Fibroblast of skin of scalp (primary cell): ENCODE measurements around the gene COL18A1.

ENCODE experiments used
- DNase-seq: peaks from one replicate; pipeline ENCODE4 v3.0.0-alpha.2; 2013

COL18A1 gene

DNA sequence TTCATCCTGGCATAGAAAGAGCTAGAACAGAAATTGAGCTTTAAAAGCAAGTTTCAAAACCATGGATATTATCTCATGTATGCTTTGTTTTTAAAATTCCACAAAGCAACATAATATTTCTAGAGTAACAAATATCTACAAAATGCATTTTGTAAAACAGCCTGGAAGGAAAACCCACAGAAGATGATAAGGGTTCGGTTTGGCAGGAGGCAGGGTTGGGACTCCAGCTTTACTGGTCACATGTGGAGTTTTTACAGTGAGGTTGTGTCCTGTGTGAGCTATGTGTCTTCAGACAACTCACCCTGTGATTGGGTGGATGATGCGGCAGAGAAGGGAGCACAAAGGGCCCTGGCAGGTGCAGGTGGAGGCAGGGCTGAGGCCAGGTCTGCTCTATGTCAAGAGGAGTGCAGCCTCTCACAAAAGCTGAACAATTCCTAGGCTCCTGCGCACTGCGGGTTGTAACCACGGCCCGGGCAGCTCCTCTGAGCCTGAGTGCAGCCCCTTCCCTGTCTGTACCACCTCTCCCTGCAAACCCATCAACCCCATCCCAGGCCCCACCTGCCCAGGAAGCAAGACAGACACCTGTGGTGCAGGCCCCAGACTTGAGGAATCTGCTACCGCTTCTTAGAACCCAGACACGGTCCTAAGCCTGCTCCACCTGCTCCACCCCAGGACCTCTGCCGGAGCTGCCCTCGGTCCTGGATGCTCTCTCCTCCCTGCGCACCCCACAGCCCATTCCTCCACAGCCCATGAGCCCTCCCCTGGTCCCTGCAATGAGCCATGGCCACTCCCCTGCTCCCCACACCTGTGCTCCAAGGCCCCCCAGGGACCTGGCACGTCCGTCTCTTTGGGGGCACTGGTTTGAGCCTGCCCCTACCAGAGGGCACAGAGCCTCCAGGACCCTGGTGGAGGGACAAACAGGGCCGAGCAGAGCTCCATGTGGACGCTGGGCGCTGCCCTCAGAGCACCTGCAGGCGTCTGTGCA lies 2.8 kb upstream of the COL18A1 start:
- DNase-seq, result no peak

DNA sequence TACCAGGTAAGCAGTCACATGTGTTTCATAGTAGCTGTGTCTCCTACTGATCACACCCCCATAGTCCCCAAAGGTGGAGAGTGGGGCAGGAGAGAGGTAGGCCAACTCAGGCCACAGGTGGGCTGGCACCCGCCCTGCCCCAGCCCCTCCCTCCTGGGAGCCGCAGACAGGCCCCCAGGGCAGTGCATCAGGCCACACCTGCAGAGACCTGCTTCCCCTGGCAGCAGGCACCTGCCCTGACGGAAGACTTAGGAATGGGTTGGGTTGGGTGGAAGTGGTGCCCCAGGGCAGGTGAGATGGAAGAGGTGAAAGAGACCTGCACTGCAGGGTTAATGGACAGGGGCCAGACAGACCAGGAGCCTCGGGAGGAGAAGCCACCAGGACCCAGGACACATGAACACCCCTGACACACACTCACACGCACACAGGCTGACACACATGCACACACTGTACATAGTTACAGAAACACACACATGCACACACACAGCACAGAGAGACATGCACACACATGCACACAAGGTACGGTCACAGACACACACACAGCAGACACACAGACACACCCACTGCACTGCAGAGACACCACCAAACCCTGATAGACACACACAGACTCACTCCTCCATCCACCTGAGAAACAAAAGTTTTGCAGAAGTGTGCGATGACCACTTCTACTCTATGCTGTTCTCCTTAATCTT lies 1.7 kb upstream of the COL18A1 start:
- DNase-seq, result no peak

DNA sequence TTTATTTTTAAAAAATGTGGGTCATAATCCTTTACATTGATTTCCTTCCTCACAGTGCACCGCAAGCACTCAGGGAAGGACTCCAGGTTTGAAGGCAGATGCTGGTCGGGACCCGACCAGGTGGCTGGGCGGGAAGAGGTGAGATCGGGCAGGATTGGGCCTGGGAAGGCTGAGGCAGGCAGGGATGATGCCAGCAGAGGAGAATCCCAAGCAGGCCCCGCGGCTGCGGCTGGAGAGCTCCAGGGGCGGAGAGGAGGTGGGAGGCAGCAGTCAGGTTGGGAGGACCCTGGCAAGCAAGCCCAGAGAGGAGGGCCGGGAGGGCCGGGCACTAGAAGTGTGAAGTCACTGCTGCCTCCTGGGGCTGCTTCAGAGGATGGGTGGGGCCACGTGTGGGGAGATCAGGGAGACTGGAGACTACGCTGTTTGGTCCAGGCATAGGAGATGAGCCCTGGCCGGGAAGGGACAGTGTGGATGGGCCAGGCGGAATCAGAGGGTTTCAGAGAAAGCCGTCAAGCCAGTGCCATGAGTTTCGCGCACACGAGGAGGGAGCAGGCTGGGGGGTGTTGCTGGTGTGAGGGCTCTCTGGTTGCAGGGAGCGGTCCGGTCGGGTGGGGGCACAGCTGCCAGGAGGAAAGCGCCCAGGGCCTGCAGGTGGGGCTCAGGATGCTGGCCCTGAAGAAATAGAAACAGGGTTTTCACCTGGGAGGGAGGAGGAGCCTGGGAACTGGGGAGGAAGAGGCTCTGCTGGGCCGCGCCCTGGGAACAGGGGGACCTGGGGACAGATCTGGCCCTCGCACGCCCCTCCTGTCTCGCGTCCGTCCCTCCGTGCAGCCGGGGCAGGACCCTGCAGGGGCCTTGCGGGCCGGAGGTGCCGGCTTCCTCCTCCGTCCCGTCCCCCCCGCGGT lies 888 bp upstream of the COL18A1 start:
- DNase-seq, result peak; percentile 6

DNA sequence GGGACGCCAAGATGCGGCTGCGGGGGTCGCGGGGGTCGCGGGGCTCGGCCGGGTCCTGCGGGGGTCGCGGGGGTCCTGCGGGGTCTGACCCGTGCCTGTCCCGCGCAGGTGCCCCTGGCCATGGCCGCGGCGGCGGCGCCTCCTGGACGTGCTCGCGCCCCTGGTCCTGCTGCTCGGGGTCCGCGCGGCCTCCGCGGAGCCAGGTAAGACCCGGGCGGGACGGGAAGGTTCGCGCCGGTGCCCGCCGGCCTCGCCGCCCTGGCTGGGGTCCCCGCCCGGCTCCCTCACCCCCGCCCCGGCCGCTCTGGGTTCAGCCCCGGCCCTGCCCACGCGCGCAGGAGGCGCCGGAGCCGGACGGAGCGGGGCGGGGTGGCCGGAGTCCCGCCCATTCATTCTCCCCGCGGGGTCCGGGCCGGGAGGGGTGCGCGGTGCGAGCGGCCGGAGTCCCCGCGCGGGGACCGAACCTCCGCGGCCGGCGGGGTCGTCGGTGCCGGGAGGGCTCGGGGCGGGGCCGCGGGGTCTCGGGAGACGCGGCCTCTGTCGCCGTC lies 380 bp downstream of the COL18A1 start:
- no peak for DNase-seq

DNA sequence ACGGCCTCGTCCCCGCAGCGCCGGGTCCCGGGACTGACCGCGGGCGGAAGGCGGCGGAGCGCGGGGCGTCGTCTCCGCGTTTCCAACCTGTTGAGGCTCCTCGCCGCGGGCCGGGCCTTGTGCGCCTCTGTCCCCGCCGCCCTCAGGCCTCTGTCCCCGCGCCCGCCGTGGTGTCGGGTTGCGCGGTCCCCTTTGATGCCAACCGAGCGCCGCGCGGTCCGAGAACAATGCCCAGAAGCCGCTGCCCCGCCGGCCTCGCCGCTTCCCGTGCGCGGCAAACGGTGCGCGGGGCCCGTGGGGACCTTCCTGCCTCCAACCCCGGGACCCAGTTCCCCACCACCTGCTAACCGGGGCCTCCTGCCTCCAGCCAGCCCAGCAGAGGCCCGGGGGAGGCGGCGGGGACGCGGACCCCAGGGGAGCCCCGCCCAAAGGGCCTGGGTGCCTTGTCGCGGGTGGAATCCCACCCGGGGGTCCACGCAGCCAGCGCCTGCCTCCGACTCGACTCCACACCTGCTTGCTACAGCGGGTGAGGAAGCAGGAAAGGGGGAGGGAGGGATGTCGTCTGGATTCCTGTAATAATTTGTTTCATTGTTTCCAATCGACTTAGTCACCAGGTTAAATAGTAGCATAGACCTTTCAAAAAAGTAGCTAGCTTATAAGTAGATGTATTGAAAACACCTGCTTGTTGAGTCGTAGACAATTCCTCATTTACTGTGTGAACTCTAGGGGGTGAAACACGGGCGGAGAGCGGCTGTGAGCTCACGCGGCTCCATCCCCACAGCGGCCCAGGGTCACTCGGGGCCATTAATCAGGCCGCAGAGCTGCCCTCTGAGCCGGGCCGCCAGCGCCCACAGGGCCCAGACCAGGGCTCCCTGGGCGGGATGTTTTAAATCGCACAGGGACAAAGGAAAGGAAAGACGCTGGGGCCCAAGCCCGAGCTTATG lies 1.1 kb downstream of the COL18A1 start:
- DNase-seq, result no peak

DNA sequence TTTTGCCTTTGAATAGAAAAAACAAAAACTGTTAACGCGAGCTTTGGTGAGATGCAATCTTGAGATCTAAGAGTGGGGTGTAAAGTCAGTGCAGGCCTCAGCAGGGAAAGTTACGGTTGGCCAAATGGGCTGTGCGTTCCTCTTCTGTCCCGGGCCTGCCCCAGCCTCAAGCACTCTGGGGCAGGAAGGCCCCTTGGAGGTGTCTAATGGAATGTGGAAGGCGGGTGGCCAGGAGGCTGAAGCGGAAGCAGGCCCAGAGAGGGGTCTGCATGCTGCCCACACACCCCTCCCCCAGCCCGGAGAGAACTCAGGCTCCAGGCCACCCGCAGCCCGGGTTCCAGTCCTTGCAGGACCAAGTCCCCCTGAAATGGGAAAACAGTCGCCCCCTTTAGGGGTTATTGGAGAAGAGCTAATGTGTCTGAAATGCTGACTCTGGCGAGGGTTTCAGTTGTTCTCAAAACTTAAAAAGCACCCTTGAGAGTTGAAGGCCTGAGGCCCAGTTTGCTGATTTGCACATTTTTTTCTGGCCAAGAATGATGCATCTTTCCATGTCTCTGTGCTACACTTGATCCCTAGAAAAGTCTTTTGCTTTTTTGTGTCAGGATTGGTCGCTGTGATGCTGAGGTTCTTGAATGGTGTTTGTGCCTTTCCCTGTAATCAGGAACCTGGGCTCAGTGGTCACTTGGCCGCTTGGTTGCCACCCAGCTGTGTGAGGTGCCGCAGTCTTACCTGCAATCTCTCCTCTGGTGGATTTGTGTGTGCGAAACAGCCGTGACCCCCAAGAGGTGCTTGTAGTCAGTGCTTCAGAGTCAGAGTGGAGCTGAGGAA lies 2.0 kb downstream of the COL18A1 start:
- no peak for DNase-seq

DNA sequence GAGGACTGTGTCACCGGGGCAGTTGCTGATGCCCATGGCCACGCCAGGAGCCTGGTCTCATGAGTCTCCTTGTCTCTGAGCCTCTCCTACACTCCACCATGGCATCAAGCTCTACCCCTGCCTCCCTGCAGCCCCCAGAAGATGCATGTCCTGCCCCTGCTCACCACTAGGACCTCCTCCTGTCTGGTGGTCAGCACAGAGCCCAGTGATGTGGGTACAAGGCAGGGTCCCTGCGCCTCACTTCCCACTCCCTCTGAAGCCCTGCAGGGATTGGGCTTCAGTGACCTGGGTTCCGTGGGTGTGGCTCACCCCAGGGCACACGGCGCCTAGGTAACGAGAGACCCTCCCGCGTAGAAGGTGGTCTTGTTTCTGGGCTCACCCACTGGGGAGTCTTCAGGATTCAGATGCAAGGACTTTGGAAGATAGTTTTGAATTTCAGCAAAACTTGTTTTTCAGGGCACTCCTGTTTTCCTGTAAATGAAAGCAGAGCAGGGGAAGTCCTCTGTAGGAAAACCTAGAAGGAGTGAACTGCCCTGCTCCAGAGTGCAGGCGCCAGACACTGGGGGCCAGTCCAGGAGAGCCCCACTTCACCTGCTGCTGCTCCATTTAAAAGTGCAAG lies 2.8 kb downstream of the COL18A1 start:
- no peak for DNase-seq

DNA sequence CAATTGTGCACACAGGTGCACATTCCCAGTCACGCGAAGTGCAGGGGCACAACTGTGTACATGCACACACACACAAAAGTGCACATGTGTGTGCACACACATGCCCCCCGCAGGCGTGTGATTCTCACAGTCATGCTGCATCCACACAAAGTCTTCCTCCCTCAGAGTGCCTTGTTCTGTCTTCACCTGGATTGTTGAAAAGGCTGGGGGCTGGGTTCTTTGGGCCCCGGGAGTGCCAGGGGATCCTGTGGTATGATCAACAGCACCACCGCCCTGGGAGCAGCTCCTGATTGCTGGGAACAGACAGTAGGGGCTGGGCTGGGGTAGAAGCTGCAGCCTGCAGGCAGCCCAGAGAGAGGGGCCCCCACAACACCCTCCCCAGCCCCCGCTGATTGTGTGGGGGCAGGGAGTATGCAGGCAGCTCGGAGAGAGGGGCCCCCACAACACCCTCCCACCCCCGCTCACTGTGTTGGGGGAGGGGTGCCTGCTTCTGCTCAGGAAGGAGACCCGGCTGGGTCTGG lies 3.4 kb downstream of the COL18A1 start:
- no peak for DNase-seq

DNA sequence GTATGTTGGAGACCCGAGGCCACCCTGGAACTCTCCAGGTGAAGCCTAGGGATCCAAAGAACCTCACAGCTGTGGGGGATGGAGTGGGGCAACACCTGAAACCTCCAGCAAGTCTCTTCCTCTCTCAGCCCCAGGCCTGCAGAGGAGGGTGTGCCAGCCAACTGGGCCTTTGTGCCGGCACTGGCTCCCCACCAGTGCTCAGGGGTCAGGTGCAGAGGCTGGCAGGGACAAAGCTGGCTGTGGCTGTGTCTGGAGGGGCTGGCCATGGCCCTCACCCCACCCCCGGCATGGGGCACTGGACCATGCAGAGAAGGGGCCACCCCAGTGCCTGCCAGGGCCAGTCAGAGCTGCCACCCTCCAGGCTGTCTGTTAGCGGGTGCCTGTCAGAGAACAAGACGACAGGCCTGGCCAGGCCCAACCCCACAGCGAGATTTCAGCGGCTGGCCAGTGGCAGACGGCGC lies 3.9 kb downstream of the COL18A1 start:
- no peak for DNase-seq

DNA sequence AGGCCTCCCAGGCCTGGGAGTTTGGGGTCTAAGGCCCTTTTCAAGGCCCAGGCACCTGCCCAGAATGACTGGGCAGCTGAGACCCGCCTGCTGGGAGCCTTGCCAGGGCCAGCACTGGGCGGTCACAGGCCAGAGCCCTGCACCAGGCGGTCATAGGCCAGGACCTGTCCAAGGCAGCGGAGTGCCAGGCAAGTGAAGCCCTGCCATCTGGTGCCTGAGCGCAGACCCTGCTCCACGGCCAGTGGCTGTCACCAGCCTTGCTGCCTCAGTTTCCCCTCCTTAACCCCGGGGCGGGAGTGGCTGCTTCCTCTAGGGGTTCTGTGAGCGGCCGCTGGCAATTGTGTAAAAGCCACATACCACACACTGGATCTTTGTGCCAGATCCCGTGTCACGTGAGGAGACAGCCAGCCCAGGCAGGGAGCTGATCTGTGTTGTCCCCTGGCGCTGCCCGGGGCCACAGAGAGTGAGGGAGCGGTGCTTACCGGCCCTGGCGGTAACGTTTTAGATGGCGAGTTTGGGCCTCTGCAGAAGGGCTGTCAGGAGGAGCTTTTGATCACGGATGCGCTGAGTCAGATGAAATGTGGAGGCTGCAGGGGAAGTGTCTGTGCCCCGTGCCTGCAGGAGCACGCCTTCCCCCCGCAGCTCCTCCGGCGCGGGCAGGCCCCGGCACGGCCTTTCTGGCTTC lies 4.6 kb downstream of the COL18A1 start:
- DNase-seq, result no peak

DNA sequence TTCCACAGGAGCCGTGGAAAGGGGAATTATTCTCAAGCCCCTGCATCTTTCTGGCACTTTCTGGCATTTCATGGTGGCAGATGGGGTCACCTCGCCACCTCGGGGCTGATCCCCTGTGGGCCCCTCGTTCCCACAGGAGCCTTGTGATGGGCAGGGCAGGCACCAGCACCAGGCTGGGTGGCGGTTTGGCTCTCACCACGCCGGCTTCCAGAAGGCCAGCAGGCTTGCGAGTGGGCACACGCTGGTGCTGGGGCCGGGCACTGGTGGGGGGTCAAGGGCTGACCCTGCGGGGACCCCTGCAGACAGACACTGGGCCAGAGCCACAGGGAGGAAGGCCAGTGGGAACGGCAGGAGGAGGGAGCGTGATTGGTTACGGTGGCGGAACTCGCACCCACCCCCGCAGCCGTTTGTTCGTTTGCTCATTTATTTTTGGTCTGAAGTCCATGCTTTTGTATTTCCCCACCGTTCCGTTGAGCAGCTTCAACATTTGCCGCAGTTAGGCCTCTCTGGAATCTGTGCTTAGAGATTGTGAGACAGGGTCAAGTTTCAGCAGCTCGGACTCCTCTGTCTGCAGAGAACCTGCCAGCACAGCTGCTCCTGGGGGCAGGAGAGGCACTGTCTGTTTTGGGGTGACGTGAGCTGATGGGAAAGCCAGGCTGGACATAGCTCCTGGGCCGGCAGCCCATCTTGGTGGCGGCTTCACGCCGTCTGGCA lies 5.3 kb downstream of the COL18A1 start:
- DNase-seq, result no peak

DNA sequence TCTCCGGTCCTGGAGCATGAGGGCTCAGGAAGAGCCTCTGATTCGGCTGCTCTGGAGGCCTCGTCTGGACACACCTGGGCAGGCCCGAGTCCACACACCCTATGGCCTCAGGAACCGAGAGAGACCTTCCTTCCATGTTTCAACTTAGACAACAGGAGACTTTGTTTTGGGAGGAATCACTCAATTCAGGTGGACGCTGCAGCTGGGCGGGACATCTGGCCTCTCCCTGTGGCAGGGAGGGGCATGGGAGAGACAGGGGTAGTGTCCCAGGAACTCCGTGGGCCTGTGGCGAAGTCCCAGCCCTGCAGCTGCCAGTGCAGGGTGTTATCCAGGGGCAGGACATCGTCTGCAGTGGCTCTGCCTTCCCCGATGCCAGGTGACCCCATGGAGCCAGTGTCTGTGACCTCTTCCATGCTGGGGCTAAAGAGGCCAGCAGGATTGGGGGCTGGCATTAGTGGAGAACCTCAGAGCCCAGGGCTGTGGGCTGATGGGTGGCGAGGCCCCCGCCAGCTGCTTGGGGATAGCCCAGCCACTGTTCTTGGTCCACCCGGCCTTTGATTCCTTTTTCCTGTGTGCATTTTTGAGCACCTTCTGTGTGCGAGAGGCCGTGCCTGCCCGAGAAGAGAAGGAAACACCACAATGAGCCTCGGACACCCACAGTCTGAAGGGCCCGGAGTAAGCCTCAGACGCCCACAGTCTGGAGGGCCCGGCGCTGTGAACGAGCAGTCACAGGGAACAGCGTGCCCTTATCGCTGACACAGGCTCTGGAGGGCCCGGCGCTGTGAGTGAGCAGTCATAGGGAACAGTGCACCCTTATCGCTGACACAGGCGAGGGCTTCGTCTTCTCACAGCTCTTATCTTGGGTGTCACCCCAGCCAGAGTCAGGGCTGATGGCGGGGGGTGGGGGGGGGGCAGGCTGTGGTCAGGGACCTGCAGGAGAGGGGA lies 6.2 kb downstream of the COL18A1 start:
- no peak for DNase-seq

DNA sequence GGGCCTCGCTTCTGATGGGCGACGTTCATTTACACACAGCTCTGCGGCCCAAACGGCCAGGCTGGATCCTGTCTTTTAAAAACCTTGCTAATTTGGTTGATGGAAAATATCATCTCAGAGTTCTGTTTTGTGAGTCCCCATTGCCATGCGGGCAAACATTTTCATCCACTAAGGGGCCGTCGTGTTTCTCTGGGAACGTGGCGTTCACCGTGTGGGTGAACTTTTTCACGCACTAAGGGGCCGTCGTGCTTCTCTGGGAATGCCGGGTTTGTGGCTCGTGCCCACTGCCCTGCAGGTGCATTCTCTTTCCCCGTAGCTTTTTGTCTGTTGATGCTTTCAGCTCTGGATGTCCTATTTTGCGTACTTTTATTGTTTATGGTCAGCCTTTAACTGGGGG lies 6.8 kb downstream of the COL18A1 start:
- DNase-seq, result no peak

DNA sequence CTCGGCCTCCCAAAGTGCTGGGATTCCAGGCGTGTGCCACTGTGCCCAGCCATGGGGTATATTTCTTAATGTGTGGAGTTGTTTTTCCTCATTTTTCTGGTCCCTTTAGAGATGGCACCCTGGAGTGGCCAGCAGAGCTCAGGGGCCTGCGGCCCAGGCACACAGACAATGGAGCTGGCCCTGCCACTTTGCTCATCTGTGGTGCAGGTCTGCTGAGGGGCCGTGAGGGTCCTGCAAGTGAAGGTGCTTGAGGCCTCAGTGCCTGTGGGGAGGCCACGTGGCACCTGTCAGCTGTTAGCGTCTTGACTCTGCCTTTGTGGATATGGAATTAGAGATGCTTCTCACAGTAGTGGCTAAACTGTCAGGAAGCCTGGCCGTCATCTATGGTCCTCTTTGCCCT lies 7.5 kb downstream of the COL18A1 start:
- no peak for DNase-seq

DNA sequence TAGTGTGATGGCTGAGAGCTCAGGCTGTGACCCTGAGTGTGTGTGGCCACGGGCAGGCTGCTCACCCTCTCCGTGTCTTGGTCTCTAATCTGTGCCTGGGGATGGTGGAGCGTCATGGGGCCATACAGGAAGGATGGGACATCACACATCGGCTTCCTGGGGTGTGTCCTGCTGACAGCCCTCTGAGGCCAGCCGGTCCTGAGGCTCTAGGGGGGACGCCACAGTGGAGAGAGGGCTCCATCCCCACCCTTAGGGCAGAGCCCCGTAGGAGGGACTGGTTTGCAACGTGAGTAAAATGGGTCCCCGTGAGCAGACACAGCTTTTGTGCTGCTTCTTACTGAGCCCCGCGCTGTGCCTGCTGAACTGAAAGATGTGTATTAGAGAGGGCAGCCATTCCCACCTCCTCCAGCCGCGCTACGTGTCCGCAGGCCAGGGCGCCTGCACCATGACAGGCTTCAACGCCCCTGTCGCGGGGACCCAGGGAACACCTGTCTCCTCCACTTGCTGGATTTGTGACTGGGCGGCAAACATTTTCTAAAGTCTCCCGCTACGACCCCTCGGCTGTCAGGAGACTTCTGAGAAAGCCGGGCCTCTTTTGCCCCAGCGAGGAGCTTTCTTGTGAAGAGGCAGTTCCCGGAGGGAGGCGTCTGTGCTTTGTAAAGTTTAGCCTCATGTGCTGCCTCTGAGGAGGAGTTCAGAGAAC lies 8.1 kb downstream of the COL18A1 start:
- DNase-seq, result no peak

DNA sequence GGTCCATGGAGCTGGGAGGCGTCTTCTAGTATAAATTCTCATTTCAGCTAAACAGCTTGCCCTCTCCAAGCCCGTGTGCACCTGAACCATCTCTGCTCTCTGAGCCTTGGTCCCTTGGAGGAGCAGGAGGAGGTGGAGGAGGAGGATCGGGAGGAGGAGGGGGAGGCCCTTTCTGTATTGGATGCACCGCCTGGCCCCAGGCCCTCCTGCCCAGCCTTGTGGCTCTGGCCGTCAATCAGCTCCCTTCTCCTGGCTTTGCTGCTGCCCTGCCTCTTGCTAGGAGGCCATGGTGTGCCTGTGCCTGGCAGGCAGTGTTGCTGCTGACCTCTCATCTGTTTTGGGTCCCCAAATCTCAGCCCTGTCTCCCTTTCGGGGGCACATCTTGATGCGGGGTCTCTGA lies 9.0 kb downstream of the COL18A1 start:
- no peak for DNase-seq
